GM13976 (cell line): ENCODE measurements around the gene TSSK3.

Experiments
- DNase-seq: peaks from one replicate; pipeline ENCODE4 v3.0.0; 2012; ENCODE audit warnings: low spot score
- CTCF ChIP-seq: IDR thresholded peaks from 2 replicates; pipeline ENCODE4 v1.5.1; 2012; ENCODE audit warnings: borderline replicate concordance, mild to moderate bottlenecking; ENCODE audit not compliant: insufficient read depth; ENCODE audit errors: extremely low read depth, missing control alignments, control extremely low read depth
- in situ Hi-C: fragments of 300-500 bp; cut with MboI; formaldehyde crosslinking; loops from one replicate; pipeline ENCODE4 v1.12.0; 2022; ENCODE audit warnings: low sequenced_read_pairs, mixed read lengths, inconsistent platforms; ENCODE audit not compliant: unreplicated experiment

Gene TSSK3

GRCh38 chr1:32363713-32364112 is 1.4 kb downstream of the TSSK3 start:
- TF ChIP-seq CTCF = no peak
- in situ Hi-C loops = no loop called here
- no peak for DNase-seq

GRCh38 chr1:32364836-32365235 is 2.5 kb downstream of the TSSK3 start:
- no peak for TF ChIP-seq CTCF
- DNase-seq = no peak
- in situ Hi-C loops = no loop called here

- no peak for DNase-seq
- TF ChIP-seq CTCF = no peak
- in situ Hi-C loops = no loop called here
Measured at GRCh38 chr1:32365445-32365844, 3.1 kb downstream of the TSSK3 start.

- TF ChIP-seq CTCF = no peak
- DNase-seq = no peak
- in situ Hi-C loops = no loop called here
Measured at GRCh38 chr1:32367912-32368635, 5.7 kb downstream of the TSSK3 start.

- in situ Hi-C loops = no loop called here
- DNase-seq = peak; percentile 55
Measured at GRCh38 chr1:32372149-32372756, 9.9 kb downstream of the TSSK3 start.

GRCh38 chr1:32373996-32374592 is 11.8 kb downstream of the TSSK3 start:
- no peak for DNase-seq
- TF ChIP-seq CTCF = no peak
- in situ Hi-C loops = no loop called here

More at GRCh38 chr1:32372149-32372756, 9.9 kb downstream of the TSSK3 start:
- no peak for TF ChIP-seq CTCF
